GM19467 (cell line): ENCODE results near the gene TCIRG1.
A peak's percentile ranks its signal among the peaks of the same experiment; 100 is the strongest.

Experiments used
- ATAC-seq: cut with Tn5 transposase; IDR thresholded peaks from one replicate; pipeline ENCODE4 v1.9.1; 2021; ENCODE audit warnings: mild to moderate bottlenecking, moderate library complexity; ENCODE audit not compliant: unreplicated experiment

The TCIRG1 gene

DNA sequence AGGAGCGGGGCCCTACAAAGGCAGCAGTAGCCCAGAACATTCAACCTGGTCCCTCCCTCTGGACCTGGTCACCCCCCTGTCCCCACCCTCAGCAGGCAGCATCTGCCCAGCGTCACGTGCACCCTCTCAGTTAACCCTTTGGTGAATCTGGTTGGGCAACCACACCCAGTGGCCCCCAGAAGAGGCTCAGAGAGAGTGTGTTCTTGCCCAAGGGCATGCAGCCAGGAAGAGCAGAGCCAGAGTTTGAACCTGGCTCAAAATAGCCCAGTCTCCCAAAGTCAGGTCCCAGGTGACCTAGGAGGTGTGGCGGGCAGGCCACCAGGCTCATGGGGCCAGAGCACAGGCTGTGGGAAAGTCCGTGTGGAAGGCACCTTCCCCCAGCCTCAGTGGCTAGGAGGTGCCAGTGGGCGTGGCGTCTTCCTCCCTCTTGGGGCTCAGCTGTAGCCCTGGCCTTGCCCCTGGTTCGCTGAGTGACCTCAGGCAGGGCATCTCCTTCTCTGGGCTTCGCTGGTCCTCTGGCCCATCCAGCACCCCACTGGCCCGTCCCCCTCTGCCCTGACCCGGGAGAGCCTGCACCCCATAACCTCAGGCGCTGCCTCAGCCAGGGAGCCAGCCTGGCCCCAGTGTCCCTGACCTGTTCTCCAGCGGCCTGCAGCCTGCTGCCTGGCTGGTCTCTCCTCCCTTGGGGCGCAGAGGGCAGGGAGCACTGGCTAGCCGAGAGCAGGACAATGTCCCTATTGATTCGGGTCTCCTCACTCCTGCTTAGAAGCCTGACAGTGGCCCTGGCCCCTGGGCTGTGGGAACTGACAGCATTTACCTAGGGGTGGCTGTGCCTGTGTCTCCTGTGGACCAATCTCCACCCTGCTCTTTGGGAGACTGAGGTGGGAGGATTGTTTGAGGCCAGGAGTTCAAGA is 21.7 kb upstream of the TCIRG1 start:
- ATAC-seq, result no peak

DNA sequence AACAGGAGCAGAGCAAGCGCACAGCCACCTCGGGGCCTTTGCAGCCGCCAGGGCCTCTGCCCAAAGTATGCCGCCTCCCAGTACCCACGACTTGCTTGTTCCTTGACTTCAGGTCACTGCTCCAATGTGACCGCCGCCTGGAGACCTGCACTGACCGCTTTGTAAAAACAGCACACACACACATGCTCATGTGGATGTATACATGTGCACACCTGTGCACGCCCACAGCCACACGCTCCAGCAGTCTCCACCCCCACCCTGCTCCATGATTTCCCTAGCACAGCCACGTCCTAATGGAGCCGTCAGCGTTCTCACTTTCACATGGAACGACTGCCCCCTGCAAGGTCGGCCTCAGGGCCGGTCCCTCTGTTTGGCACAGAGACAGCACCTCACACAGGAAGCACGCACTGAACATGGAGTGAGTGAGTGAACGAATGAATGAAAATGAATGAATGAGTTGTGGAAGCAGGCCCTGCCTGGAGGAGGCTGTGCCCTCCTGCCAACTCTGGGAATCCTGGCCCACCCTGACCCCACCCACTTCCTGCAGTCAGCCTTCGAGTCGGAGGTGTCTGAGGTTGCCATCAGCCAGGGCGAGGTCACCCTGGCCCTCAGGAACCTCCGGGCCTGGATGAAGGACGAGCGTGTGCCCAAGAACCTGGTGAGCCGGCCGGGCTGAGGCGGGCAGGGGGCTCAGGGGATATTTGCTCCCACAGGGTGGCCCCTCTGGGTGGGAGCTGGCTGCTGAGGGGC is 20.7 kb upstream of the TCIRG1 start:
- ATAC-seq, result no peak

DNA sequence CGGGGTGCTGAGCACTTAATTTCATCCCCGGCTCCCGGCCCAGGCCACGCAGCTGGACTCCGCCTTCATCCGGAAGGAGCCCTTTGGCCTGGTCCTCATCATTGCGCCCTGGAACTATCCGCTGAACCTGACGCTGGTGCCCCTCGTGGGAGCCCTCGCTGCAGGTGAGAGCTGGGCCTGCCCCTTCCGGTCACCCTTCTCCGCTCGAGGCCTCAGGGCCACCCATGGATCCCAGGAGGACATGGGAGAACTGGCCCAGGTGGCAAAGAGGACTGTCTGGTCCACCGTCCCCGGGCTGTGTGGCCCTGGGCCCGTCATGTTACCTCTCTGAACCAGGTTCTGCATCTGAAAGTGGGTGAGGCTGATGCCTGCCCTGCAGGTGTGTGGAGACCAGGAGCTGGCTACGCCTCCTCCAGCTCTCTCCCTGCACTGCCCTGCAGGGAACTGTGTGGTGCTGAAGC is 20.1 kb upstream of the TCIRG1 start:
- ATAC-seq, result no peak

DNA sequence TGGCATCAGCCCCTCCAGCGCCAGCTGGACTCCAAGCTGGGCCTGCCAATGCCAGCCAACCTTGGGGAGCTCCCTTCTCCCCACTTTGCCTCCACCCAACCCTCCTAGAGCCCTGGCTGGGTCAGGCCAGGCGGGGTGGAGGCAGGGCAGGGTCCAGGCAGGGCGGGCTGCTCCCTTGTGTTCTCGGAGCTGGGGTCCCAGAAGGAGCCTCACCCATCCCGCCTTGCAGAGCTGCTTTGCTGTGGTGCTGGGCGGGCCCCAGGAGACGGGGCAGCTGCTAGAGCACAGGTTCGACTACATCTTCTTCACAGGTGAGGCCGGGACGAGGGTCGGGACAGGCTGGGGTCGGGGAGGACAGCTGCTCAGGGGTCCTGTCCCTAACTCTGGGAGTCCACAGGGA is 19.3 kb upstream of the TCIRG1 start:
- ATAC-seq, result no peak

DNA sequence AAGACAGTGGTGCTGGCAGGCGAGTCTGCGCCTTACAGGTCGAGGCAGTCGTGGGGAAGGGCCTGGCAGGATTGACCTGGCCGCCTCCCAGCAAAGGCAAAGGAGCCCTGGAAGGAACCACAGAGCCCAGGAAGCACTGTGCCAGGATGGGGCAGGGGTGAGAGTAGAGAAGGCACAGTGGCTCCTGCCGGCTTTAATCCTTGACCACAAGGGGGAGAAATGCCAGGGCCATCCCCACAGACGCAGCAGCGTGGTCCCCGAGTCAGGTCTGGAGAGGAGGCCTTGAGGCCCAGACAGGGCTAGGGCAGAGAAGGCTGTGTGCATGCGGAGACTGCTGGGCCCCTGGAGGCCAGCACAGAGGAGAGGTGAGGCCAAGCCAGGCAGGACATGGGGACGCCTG is 18.2 kb upstream of the TCIRG1 start:
- no peak for ATAC-seq

DNA sequence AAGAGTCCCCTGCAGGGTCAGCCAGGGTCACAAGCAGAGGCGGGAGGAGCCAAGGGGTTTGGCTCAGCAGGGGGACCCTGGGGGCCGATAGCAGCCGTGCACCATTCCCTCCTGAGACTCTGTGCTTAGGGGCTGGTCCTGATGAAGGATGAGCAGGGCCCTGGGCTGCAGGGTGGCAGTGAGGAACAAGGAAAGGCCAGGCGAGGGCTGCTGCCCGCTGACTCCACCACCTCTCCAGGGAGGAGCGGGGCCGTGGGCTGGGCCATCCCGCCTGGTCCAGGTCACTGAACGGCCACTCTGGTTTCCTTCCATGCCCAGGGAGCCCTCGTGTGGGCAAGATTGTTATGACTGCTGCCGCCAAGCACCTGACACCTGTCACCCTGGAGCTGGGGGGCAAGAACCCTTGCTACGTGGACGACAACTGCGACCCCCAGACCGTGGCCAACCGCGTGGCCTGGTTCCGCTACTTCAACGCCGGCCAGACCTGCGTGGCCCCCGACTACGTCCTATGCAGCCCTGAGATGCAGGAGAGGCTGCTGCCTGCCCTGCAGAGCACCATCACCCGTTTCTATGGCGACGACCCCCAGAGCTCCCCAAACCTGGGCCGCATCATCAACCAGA is 17.5 kb upstream of the TCIRG1 start:
- ATAC-seq, result no peak

DNA sequence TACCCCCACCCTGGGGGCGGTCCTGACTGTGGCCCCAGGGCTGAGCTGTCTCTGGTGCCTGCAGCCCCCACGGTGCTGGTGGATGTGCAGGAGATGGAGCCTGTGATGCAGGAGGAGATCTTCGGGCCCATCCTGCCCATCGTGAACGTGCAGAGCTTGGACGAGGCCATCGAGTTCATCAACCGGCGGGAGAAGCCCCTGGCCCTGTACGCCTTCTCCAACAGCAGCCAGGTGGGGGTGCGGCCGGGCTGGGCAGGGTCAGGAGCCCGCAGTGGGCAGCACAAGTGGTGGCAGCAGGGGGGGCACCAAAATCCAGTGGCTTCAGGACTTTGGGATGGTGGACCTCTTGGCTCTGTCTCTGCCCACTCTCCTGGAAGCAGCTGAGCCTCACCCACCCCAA is 16.3 kb upstream of the TCIRG1 start:
- ATAC-seq, result no peak

DNA sequence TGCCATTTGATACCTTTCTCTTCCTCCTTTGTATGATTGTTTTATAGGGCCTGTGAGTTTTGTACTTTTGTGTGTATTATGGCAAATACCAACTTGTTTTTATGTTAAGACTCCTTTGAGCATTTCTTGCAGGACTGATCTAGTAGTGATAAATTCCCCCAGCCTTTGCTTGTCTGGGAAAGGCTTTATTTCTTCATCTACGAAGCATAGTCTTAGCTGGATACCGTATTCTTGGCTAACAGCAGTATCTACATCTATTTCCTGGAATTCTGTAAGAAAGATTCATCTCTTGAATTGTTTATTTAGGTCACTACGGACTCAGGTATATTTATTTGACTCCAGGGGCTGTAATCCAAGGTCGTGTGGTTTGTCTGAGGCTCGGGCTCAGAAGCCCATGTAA is 14.3 kb upstream of the TCIRG1 start:
- no peak for ATAC-seq

DNA sequence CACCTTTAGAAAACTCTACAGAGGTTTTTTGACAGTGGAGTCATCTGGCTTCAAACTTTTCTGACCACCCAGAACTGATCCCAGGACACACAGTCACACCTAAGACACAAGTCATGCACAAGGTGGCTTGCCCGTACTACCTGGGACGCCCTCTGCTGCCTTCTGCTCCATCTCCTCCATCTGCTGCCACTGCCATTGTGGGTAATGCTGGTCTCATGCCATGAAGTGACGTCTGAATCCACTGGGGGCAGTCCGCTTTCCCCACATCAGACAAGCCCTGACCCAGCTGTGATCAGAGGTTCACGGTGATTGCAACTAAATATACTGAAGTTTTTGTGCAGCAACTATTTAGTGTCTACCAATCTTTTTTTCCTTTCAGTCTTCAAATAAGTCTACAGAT is 13.8 kb upstream of the TCIRG1 start:
- ATAC-seq, result no peak

DNA sequence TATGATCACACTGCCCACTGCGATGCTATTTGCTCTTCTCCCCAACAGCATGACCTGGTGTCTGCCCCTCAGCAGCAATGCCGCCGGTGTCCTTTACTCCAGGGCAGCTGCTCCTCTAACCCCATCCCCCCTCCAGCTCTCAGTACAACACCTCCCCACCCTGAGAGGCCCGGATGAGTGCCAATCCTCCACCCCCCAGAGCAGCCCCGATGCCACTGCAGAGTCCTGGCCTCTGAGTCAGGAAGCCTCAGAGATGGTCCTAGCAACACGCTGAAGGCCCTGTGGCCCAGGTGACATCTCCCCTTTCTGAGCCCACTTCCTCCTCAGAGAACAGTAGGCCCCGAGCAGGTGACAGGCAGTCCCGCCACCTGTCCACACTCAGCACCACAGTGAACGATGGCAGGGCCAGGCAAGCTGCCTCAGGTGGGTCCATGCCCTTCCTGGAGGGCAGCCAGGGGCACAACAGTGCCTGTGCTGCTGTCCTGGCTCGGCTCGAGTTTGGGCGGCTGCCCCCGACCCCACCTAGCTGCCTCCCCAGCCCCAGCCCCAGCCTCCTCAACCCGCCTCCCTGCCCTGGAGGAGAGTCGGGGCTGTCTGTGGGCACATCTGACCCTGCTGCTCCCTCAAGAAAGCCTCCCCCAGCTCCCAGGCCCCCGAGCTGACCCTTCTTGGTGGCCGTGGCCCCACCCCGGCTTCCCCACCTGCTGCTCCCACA is 12.3 kb upstream of the TCIRG1 start:
- no peak for ATAC-seq

DNA sequence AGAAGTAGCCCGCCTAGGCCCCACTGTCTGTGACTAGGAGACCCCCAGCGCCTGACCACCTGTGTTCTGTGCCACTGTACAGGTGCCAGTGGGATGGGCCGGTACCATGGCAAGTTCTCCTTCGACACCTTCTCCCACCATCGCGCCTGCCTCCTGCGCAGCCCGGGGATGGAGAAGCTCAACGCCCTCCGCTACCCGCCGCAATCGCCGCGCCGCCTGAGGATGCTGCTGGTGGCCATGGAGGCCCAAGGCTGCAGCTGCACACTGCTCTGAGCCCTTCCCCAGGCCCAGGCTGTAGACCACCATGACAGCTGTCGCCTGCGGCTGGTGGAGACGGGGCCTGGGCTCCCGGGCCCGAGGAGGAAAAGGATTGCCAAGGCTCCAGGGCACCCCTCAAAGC is 11.2 kb upstream of the TCIRG1 start:
- no peak for ATAC-seq

DNA sequence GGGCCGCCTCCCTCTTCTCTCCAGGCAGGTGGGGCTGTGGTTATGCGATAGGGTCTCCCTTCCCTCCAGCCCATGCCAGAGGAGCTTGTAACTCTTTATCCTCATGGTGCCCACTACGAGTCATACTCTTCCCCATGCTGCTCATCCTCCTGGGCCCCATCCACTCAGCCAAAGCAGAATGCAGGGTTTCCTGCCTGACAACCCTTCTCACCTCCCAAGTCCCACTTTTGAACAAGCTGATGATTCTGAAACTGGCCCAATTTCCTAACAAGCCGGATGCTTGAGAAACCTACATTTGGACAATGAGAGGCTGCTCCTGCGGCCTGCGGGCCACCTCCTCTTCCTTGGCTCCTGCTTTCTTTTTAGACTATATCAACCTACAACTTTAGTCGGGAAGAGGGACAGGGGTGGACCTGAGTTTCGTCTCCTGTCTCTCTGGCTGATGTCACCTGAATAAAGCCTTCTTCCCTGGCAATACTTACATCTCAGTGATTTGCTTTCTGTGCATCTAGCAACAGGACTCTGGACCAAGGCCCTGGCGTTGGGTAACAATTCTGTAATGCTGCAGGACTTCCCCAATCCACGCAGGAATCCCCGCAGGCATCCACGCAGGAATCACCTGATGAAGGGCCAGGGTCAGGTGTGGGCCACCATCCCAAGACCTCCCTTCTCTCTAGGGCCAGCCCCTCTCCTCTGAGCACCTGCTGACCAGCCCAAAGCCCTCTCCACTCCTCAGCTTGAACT is 9.9 kb upstream of the TCIRG1 start:
- no peak for ATAC-seq

DNA sequence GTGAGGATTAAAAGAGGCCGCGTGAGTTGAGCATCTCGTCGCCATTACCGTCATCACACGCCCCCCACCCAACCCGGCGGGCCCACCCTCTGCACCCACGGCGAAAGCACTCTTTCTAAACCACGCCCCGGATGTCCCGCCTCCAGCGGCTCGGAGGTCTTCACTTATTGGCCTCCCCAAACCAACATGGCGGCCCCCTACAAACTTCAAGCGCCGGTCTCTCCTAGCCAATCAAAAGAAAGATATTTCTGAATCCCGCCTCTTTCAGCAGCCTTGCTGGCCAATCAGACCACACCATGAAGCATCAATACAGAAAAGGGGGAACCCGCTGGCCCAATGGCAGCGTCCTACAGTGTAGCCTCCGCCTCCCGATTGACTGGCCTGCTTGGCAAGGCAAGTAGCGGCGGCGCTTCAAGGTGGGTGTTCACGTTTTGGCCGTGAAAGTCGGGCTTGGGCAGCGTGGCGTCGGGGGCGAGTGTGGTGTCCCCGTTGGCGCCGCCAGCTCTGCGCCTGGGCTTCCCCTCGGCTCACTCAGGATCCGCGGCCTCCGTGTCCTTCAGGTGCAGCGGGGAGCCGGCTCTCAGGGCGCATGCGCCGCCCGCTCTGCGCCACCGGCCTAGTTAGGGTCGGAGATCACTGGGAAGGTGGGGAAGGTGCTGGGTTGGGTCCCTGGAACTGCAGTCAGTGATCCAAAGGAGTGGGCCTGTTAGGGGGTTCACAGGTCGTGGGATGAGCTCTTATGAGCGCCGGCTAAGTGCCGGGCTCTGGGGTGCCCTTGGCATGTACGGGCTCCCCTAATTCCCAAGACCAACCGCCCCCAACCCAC is 8.3 kb upstream of the TCIRG1 start, which contains the start of gene NDUFS8:
Gene NDUFS8, plus strand, starts transcription at position 364 of the 826 bp plus-strand sequence. CDS start 1,471 bp downstream, outside the sequence.
- peak; percentile 85 for ATAC-seq

DNA sequence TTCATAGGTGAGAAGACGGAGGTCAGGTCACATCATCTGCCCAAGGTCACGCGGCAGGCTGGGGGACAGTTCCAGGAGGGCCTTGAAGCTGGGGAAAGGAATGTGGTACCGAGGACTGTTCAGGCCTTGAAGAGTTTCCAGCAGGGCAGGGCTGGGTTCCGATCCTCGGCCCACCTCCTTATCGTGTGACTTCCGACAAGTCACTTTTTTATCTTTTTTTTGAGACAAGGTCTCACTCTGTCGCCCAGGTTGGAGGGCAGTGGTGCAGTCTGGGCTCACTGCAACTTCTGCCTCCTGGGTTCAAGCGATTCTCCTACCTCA is 7.7 kb upstream of the TCIRG1 start:
- ATAC-seq, result no peak

DNA sequence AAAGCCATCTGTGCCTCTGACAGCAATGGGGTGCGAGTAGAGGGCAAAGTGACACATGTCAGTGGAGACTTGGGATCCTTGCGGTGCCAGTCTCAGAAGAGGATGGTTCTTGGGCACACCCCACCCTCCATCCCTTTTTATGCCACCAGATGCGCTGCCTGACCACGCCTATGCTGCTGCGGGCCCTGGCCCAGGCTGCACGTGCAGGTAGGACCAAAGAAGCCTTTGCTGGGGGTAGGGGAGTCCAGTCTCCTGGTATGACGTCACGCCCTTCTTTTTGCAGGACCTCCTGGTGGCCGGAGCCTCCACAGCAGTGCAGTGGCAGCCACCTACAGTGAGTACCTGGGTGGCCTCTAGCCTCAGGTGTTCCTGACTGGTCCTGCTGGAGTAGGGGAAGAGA is 6.8 kb upstream of the TCIRG1 start:
- no peak for ATAC-seq

DNA sequence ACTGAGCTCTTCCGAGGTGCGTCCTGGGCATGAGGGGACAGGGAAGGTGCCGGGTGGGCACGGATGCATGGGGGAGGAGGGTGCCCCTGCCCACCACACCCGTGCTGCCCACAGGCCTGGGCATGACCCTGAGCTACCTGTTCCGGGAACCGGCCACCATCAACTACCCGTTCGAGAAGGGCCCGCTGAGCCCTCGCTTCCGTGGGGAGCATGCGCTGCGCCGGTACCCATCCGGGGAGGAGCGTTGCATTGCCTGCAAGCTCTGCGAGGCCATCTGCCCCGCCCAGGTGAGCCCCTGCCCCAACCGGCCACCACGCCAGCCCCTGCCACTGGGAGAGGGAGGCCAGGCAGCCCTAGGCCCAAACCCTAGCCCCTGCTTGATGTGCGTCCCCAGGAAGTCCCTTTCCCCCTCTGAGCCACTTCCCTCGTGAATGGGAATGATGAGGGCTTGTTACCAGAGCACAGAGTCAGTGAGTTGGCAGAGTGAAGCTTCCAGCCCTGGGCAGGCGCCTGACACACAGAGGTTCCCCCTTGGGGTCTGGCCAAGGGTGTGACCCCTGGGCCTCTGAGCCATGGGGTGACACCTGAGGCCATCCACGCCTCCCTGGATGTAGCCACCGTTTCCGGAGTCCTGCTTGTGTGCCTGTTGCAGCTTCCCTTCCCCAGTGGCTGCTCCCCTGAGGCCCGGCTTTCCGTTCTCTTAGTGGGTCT is 5.7 kb upstream of the TCIRG1 start:
- ATAC-seq, result no peak

DNA sequence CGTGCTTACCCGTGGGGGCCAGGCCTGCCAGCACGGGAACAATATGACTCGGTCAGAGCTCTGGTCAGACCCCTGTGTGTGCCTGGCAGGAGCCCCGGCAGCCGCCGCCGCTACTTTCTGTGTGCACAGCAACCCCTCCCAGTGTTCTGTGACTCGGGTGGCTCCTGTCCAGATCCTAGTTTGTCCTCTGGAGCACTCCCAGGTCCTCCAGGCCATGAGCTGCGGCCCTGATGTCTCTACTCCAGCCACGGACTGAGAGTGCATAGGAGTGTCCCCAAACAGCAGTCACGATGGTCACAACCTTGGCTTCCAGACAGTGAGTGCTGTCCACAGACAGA is 5.1 kb upstream of the TCIRG1 start:
- no peak for ATAC-seq

DNA sequence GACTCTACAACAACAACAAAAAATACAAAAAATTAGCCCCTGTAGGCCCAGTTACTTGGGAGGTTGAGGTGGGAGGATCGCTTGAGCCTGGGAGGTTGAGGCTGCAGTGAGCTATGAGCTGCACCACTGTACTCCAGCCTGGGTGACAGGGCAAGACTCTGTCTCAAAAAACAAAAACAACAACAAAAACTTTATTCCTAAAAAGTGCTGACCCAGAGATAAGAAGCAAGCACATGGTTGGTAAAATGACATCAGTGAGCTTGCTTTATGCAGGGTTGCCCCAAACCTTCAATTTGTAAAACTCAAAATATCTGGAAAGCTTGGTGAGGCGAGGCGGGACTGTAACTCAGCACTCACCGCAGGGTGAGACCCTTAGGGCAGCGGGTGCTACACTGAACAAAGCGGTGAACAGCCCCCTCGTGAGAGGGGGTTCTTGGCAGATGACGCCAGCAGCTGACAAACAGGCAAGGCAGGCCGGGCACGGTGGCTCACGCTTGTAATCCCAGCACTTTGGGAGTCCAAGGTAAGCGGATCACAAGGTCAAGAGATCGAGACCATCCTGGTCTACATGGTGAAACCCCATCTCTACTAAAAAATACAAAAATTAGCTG is 3.5 kb upstream of the TCIRG1 start:
- no peak for ATAC-seq
